ENCODE data around the gene OR1N2. TPM values are rescaled to one million over a fixed set of nuclear protein-coding genes. Genes with fewer than 3 reads are reported as not detected.

The OR1N2 gene
- polyA plus RNA-seq, 3 donors: not detected

Other genes starting within 250 kb of the OR1N2 start
- 1 to 10 TPM; 4.4 to 6.3 (median 5.4) TPM for gene PTGS1, start 182.1 kb upstream of the OR1N2 start, polyA plus RNA-seq (ENCODE audit: insufficient read length in 3 of 3)
- gene OR1J1, start 75.2 kb upstream of the OR1N2 start, polyA plus RNA-seq (ENCODE audit: insufficient read length in 3 of 3): not detected
- gene OR1J2, start 42.3 kb upstream of the OR1N2 start, polyA plus RNA-seq (ENCODE audit: insufficient read length in 3 of 3): not detected
- gene OR1J4, start 34.0 kb upstream of the OR1N2 start, polyA plus RNA-seq (ENCODE audit: insufficient read length in 3 of 3): not detected
- gene OR1N1, start 25.8 kb upstream of the OR1N2 start, polyA plus RNA-seq (ENCODE audit: insufficient read length in 3 of 3): not detected
- under 1 TPM; 0.11 to 0.18 (median 0.14) TPM for gene OR1L8, start 30.3 kb downstream of the OR1N2 start, polyA plus RNA-seq (ENCODE audit: insufficient read length in 3 of 3)
- gene OR1Q1, start 61.6 kb downstream of the OR1N2 start, polyA plus RNA-seq (ENCODE audit: insufficient read length in 3 of 3): not detected
- not detected for gene OR1B1, start 104.5 kb downstream of the OR1N2 start, polyA plus RNA-seq (ENCODE audit: insufficient read length in 3 of 3)
- gene OR1L1, start 108.6 kb downstream of the OR1N2 start, polyA plus RNA-seq (ENCODE audit: insufficient read length in 3 of 3): not detected
- gene OR1L3, start 122.0 kb downstream of the OR1N2 start, polyA plus RNA-seq (ENCODE audit: insufficient read length in 3 of 3): not detected
- gene OR1L4, start 170.9 kb downstream of the OR1N2 start, polyA plus RNA-seq (ENCODE audit: insufficient read length in 3 of 3): not detected
- gene OR1L6, start 189.2 kb downstream of the OR1N2 start, polyA plus RNA-seq (ENCODE audit: insufficient read length in 3 of 3): not detected
- not detected for gene OR5C1, start 235.8 kb downstream of the OR1N2 start, polyA plus RNA-seq (ENCODE audit: insufficient read length in 3 of 3)
- not detected for gene OR1K1, start 247.0 kb downstream of the OR1N2 start, polyA plus RNA-seq (ENCODE audit: insufficient read length in 3 of 3)

All from right renal cortex interstitium (tissue), 3 donors.